NCI-H345 treated with DMSO at 0.1 percent for 48 hours (cell line): ENCODE data around the gene PRSS56.

Experiments used
- DNase-seq: peaks from one replicate; lab custom pipeline; 2025; ENCODE audit not compliant: unreplicated experiment; lab: John Stamatoyannopoulos, UW

Gene PRSS56

GRCh38 chr2:232540441-232541041 is 20.4 kb downstream of the PRSS56 start:
- DNase-seq = no peak

GRCh38 chr2:232541195-232541960 is 21.2 kb downstream of the PRSS56 start:
- no peak for DNase-seq

- no peak for DNase-seq
Measured at GRCh38 chr2:232541961-232542714, 21.9 kb downstream of the PRSS56 start.

GRCh38 chr2:232542715-232543467 is 22.7 kb downstream of the PRSS56 start:
- DNase-seq = no peak

- DNase-seq = no peak
Measured at GRCh38 chr2:232543491-232543890, 23.3 kb downstream of the PRSS56 start.

GRCh38 chr2:232543928-232544631 is 23.9 kb downstream of the PRSS56 start:
- no peak for DNase-seq

GRCh38 chr2:232544674-232545073 is 24.5 kb downstream of the PRSS56 start:
- no peak for DNase-seq

GRCh38 chr2:232545511-232546375 is 25.6 kb downstream of the PRSS56 start:
- no peak for DNase-seq

- DNase-seq = no peak
Measured at GRCh38 chr2:232547991-232548390, 27.8 kb downstream of the PRSS56 start.

GRCh38 chr2:232549655-232550353 is 29.6 kb downstream of the PRSS56 start:
- DNase-seq = no peak

GRCh38 chr2:232550354-232551249 is 30.4 kb downstream of the PRSS56 start, which contains the start of the genes EIF4E2 and TIGD1:
Gene EIF4E2 (plus strand): TSS chr2:232550689. CDS start chr2:232550725, 36 bp downstream.
Gene TIGD1 (minus strand): TSS chr2:232550557. CDS start chr2:232549882, 675 bp downstream.
- DNase-seq = peak; percentile 80

- DNase-seq = no peak
Measured at GRCh38 chr2:232551250-232551638, 31.1 kb downstream of the PRSS56 start.

- no peak for DNase-seq
Measured at GRCh38 chr2:232551776-232552175, 31.6 kb downstream of the PRSS56 start.

- DNase-seq = no peak
Measured at GRCh38 chr2:232556426-232556825, 36.2 kb downstream of the PRSS56 start.

GRCh38 chr2:232562515-232563151 is 42.4 kb downstream of the PRSS56 start:
- DNase-seq = no peak

GRCh38 chr2:232563580-232563979 is 43.4 kb downstream of the PRSS56 start:
- no peak for DNase-seq

- no peak for DNase-seq
Measured at GRCh38 chr2:232567721-232568120, 47.5 kb downstream of the PRSS56 start.
